ENCODE results near the gene SSTR3.
"Not testable (repeated sequence)": the region's sequence is repeated elsewhere in the genome, so short reads cannot be mapped to it uniquely, and the experiment has no call there.

The SSTR3 gene

DNA sequence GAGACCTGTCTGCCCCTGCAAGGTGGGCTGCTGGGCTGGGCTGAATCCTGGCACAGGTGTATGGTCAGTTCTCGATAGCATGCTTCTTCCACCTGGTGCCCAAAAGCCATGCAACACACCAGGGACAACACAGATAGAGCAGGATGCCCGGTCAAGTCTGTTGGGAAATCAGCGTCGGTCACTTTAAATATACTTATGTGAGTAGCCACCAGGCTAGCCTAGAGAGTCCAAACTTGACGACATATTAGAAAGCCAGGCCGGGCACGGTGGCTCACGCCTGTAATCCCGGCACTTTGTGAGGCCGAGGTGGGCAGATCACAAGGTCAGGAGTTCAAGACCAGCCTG, 33.2 kb downstream of the SSTR3 start:
- FAIRE-seq = no peak

DNA sequence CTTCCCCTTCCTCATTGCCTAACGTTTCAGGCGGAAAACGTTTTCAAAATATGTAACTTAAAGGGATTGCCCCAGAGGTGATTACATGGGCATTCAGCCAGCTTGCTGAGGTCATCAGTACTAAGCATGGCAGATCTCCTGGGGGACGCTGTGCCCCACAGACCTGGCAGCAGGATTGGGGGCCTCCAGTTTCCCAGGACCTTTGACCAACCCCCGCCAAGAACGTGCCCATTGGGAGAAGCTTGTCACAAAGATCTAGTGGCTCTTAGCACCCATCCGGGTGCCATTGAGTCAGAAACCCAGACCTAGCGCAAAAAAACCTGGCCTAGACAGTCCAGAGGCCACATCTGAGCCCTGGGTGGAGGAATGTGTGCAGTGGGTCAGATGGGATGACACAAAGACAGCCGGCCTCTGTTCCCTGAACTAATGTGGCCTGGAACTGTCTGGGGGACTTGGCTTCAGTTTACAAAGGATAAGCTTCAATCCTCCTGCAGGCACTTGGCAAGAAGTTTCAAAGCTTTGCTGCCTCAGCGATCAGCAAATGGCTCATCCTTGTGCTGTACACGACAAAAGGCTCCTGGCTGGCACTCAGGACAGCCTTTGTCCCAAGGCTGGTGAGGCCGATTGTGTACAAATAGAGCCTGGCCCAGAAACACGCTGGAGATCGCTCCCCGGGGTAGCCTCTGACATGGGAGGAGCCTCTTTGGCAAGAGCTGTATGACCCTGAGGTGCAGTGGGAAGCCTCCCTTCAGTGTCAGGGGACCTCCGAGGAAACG, 33.7 kb downstream of the SSTR3 start:
- no peak for FAIRE-seq

DNA sequence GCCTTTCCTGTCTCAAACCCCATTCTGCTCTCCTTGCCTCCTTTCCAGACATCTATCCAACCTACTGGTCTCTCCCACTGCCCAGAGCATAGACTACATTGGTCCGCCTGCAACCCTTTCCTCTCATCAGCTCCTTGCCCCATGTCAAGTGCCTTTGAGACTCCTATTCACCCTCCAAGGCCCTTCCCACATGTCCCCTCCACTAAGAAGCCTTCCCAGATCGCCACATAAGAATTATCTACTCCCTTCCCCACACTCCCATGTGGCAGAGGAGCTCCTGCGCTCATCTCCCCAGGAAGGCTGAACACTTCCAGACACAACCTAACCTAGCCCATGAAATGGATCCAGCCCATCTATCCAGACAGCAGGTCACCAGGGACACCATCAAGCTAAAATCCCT, 34.5 kb downstream of the SSTR3 start:
- FAIRE-seq = no peak

DNA sequence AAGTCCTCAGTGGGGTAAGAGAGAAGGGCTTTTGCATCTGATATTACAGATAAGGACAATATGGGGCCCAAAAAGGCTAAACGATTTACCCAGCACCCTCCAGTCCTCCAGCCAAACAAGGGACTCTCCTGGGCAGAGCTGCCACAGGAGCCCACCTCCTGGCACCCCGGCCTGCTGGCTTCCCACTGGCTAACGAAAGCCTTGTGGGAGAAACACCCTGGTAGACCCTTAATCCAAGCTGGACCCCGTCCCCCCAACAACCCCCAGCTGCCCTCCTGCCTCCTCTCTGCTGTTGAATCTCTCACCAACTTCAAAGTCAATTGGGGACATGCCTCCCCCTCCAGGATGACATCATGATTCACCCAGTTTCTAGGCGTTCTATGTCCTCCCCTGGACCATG, 35.1 kb downstream of the SSTR3 start:
- FAIRE-seq = no peak

DNA sequence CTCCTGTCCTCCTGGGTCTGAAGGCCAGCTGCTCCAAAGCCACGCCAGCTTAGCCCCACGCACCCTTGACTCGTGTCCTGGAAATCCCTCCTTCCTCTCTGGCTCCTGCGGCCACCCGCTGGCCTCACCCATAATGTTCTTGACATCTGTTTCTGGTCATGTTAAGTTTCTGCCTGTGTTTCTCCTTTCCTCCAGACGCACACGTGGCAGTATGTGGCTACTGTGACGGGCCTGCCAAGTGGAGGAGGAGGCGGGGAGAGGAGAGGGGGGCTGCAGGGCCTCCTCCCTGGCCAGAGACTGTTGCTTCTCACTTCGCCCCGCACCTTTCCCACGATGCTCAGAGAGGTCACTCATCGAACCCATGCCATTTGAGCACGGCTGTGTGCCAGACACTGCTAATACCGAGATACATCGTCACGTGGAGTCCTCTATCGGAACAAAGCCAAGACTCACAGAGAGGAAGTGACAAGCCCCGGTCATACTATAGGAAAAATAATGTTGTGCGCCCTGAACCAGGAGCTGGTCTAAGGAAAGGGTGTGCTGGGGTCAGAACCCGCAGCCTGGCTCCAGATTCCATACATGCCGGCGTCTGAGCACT, 35.7 kb downstream of the SSTR3 start:
- FAIRE-seq = peak; percentile 62

DNA sequence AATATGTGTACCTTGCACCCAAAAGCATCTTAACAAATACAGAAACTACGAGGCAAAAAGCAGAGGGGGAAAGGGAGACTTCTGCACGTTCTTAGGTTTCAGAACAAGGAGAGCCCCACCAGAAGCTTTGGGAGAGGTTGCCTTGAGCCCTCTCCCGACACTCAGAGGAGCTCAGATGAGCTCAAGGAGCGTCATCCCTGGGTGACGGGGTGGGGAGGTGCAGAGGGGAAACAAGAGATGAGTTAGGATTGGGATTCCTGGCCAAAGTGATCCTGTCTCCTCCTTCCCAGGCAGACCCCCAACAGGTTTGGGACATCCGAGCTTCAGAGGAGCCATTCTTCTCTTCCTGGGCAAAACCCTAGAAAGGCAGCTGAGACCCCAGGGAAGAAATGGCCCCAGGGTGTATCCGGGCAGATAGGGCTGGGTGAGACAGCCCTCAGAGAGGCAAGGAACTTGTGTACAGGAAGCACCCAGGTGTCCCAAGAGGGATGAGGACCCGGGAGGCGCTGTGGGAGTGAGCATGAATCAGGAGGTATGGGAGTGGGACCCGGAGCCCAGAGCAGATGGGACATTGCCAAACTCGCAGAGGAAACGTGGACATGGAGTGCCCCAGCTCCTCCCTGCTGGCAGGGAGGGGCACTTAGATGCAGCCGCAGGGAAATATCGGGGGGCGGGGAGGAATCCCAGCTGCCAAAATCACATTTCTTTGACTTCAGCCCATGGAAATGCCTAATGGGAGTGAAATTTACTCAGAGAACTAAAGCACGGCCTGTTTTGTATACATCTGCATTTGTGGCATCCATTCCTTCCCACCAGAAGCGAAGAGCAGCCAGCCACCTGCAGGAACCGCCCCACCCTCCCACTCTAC, 36.6 kb downstream of the SSTR3 start:
- no peak for FAIRE-seq

DNA sequence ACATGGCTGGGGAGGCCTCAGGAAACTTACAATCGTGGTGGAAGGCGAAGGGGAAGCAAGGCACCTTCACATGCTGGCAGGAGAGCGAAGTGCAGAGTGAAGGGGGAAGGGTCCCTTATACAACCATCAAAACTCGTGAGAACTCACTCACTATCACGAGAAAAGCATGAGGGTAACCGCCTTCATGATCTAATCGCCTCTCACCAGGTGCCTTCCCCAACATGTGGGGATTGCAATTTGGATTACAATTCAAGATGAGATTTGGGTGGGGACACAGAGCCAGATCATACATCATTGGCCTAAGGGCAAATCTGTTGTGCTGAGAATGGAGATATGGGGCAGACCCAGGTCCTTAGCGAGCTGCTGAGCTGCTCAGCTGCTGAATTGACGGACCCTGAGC, 37.3 kb downstream of the SSTR3 start:
- FAIRE-seq = no peak

DNA sequence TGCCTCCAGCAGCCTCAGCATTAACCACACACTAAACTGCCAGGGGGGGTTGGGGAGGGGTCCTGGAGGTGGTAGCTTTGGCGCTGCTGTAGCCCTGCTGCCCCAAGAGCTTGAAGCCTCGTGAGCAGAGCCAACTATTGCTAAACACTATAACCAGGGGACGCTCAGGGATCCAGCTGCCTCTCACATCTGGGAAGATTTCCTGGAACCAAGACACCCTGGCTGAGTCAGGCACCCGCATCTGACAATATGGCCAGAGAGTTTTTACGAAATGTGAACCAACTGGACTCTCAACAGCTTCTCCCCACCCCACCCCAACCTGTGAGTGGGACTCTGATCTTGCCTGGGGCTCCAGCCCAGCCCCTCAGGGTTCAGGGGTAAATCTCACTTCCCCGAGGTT, 38.6 kb downstream of the SSTR3 start:
- no peak for FAIRE-seq

DNA sequence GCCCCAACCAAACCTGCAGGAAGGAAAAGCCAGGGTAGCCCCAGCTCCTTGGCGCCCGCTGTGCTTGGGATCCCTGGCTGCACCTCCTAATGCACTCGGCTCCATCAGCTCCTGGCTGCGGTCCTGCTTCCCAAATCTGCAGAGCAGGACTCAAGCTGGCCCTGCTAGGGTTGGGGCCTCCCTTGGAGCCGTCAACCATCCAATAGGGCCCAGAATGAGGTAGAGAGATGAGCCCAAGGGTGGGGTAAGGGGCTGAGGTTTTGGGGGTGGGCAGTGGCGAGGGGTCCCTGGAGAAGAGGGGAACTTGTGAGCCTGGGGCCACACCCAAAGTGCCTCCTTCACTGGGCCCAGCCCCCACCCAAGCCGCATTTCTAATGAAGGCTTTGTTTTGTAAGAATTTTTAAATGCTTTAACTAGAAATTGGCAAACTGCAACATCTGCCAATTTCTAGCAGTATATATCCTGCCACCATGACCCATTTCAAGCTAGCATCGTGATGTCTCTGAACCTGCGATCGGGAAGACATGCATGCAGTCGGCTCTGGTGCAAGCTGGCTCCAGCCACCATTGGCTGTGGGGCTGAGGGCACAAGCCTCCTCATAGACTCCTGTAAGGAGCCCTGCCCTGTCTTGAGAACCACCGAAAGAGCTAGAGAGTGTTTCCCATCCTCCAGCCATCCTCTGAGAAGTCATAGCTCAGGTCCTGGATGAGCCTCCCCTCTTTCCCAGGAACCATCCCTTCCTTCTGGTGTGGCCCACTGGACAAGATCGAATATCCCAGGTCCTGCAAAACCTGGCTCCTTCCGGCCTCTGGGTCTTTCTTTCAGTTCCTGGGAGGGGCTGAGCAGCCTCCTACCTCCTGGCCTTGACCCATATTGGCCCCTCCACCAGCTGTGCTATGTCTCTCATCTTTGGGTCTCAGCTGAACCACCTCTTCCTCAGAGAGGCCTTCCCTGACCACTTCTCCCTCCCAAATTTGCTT, 39.7 kb downstream of the SSTR3 start:
- FAIRE-seq = no peak

DNA sequence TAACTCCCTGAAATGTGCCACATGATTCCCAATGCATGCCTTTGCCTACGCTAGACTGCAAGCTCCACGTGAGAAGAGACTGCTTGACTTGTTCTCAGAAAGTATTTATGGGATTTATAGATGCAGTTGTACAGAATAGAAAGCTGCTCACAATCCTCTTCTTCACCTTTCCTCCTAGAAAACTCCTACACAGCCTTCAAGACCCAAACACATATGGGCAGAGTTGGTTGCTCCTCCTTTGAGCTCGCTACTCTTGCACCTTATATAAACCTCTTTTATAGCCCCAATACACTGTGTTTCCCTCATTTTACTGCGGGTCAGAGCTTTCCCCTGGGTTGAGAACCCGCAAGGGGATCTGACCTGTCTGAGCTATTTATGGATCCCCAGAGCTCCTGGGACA, 40.6 kb downstream of the SSTR3 start:
- FAIRE-seq = no peak

DNA sequence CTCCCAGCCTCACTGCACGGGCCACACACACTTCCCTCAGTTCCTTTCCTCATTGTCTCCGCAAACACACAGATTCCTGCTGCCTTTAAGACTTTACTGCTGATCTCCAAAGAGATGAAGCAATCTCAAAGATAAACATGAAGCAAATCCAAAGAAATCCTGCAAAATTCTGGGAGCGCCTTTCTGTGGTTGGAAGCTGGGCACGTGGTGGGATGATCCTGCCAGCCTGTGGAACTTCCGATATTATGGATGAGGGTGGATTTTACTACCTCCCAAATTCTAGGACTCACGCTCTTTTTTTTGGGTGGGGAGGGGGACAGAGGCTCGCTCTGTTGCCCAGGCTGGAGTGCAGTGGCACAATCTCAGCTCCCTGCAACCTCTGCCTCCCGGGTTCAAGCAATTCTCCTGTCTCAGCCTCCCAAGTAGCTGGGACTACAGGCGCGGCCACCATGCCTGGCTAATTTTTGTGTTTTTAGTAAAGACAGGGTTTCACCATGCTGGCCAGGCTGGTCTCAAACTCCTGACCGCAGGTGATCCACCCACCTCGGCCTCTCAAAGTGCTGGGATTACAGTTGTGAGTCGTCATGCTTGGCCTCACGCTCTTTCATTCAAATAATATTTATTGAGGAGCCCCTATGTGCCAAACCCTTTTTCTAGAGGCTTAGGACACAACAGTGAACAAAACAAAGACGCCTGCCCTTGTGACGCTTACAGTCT, 41.4 kb downstream of the SSTR3 start:
- not testable (repeated sequence) for FAIRE-seq

DNA sequence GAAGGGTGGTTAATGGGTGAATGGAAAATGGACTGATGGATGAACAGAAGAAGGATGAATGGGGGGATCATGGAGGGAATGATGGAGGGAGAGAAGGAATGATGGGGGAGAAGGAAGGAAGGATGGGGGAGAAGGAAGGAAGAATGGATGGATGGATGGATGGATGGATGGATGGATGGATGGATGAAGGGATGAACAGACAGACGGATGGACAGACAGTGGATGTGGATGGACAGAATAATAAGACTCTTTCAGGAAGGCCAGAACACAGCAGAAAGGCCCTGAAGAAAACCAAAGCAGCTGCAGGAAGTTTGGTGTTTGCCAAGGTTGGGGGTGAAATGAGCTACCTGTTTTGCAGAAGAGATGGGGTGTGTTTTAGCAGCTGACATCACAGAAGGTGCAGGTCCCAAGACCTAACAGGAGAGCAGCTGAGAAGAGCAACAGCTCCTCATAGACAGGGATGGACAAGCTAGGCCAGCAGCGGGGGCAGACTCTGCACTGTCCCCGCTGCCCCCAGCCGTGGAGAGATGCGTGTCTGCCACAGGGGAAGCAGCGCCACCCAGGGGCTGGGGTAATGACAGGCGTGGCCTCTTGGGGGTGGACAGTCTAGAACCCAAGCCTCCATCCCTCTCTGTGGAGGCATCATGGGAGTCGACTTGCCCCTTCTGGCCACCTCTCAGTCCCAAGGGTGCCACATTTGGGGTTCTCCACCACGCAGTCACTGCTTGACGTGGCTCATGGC, 42.2 kb downstream of the SSTR3 start:
- FAIRE-seq = no peak

DNA sequence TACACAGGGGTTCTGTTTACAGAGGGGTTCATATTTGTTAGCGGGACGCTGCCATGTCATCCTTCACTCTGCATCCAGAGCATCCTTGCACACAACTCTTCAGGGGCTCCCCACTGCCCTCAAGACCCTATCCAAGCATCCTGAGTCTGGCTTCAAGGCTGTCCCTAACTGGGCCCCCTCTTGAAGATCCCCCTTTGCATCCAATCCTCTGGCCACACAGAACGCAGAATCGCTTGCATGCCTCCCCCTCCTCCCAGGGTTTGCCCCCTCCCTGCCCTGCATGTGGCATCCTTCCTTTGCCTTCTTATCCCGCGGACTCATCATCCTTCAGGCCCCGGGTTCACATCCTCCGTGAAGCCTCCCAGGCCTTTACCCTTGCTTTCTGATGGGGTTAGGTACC, 42.9 kb downstream of the SSTR3 start:
- no peak for FAIRE-seq

DNA sequence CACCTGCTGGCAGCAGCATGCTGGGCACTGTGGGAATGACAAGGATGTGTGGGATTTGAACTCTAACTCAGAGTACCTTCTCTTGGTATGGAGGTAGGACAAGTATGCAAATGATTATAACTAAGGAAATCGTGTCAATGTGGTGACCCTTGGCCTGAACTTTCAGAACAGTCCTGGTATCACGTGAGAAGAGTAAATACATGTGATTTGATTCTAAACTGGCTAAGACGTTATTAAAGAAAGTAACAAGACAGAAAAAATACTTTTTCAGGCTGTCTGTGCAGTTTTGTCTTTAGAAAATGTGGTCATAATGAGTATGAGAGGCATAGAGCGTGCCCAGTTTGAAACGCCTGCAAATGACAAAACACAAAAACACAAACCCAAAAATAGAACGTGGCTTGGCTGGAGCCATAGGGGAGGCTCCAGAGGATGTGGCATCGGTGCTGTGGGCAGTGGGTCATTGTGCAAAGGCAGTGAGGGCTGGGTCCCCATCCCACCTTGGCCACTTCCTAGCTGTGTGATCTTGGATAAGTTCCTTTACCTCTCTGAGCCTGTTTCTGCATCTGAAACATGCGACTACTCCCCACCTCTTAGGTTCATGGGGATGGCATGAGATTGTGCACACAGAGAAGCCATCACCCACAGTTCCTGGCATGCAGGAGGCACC, 44.2 kb downstream of the SSTR3 start:
- FAIRE-seq = no peak

DNA sequence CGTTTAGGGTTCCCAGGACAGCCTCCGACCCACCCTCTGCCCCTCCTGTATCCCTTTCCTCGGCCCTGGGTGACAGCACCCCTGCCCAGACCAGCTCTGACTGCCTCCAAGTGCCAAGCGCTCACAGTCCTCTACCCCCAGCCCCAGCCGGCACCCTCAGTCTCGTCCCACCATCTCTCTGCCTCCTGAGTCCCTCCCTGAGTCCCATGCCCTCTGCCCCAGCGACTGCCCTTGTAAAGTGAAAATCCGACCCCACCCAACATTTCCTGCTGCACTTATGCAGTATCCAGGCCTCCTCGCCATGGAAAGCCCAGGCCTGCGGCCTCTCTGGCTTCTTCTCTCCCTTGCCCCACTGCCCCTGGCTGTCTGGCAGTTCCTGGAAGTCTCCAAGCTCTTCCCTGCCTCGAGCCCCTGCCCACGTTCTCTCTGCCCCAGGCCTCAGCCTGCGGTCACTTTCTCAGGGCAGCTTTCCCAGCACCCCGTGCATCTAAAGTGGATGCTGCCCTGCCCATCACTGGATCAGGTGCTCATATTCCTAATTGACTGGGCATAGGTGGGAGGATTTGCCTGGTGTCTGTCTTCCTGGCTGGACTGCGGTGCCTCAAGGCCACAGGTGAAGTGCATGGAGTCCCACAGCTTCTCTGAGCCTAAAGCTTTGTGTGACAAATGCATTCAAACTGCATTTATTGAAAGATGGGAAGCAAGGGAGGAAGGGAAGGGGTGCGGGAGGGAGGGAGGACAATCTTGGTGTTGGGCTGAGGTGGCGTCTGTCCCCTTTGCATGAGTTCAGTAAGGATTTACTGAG, 44.9 kb downstream of the SSTR3 start:
- FAIRE-seq = no peak

DNA sequence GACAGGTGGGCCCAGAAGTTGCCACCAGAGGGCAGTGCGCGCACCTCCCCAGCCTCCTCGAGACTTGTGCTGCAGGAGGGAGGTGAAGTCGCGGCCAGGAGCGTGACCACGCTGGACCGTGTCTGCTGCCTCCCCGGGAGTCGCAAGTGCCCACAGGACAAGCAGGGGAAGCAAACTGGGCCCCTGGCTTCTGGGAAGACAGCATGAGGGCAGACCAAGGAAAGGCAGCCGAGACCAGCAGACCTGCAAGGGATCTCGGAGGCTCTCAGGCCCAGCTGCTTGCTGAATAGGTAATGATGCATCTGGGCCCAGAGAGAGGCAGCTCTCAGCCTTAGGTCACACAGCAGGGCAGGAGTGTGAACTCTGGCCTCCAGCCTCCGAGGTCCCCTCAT, 45.6 kb downstream of the SSTR3 start:
- no peak for FAIRE-seq

DNA sequence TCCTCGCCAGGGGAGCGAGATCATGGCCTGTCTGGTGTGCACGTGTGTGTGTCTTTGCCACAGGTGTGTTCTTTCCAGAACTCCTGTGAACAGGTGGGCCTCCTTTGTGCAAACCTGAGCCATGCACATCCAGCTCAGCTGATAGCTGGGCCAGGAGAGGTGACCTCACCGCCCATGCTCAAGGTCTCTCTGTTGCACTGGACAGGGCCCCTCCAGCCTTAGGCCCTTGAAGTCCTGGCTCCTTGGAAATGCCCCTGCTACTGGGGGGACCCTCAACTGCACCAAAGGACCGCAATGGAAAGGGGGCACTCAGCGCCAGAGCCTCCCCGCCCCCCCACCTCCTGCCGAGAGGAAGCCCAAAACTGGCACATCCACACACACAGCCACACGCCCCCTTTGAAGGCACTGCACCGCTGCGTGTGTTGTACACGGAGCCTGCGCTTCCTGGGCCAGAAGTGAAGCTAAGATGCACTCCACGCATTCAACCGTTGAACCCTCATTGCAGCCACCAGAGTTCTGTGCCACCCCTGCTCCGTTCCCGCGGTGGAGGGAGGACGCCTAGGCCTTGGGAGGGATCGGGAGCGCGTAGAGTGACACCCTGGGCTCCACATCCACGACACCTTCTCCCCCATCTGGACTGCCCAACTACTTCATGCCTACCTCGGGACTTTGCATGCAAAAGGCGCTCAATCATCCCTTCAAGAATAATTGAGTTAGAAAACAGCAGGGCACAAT, 46.2 kb downstream of the SSTR3 start:
- FAIRE-seq = no peak

DNA sequence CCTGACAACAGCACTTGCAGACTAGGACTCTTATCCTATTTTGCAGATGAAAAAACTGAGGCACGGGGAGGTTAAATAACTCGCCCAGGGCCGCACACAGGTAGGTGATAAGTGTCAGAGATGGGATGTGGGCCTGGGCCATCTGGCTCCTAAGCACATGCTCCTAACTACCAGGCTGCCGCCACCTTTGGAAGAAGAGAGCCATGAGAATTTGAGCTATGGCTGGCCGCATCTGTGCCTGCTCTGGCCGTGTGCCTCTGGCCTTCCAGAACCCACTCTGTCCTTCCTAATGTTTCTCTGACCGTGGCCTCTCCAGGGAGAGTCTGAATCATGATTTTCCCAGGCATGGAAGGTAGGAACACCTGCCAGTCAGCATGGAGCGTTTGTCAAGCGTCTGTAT, 47.2 kb downstream of the SSTR3 start:
- FAIRE-seq = no peak

DNA sequence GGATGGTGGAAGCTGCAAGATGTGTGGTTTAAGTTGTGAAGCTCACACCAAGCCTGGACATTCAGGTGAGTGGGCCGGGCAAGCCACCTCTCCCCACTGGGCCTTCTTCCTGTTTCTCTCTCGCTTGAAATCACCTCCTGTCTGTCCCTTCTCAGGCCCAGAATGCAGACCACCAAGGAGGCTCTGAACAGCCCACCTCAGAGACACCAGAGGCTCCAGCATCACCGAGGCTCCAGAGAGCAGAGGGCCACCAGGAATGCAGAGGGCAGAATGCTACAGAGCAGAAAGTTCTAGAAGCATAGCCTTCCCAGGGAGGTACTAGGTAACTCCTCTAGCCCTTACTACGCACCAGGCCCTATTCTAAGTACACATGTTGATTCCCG, 47.8 kb downstream of the SSTR3 start:
- FAIRE-seq = no peak
